Activated CD8-positive, alpha-beta memory T cell treated with anti-CD3 and anti-CD28 coated beads, Interleukin-2, amount 50 U/mL, for 24 hours (primary cell): ENCODE results near the gene OMP.

Experiments used
- DNase-seq: peaks from one replicate; pipeline ENCODE4 v3.0.0-alpha.2; 2020; ENCODE audit errors: extremely low read depth

OMP gene

DNA sequence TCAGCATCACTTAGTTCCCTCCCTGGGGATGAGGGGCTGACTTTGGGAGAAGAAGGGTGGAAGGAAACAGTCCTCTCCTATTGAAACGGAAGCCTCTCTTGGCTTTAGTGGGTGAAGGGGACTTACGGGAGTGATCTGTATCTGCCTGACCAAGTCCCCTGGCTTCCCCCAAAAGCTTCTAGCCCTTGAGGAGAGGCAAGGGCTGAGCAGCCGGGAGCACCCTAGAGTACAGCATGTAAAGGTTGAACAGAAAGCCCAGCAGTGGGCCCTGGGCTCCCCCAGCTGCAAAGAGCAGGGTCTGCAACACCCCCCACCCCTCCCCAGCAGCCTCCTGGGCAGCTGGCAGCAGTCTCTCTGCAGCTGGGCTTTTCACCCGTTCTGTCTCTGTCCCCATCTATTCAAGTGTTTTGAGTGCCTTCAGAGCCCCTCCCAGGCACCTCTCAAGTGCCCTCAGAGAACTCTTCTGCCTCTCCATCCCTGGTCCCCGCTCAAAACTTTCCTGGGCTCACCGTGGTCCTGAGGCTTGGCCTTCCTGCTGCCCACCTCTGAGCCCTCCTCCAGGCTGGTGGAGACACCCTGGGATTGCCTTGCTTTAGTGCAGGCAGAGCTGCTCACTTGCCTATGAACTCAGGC is 33.2 kb upstream of the OMP start:
- DNase-seq: no peak

- DNase-seq: no peak
Measured at GRCh38 chr11:77069969-77070582, 32.6 kb upstream of the OMP start.

DNA sequence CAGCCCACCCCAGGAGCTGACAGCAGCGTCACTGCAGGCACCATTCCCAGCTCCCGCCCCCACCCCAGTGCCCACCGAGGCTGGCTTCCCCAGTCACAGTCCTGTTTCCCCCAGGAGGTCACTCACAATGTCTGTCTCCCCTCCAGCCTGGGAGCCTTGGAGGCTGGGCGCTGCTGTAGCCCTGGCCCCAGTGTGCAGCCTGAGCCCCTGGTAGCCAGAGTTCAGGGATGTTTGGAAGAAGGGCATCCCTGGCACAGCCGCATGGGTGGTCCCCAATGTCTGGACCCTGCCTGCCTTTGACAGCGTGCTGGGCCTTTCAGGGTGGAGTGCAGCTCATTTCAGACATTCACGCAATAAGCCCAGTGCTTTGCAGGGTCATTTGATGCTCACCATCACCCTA is 31.6 kb upstream of the OMP start:
- no peak for DNase-seq

GRCh38 chr11:77071671-77072605 is 30.7 kb upstream of the OMP start:
- DNase-seq: no peak

GRCh38 chr11:77072851-77073327 is 29.8 kb upstream of the OMP start:
- no peak for DNase-seq

DNA sequence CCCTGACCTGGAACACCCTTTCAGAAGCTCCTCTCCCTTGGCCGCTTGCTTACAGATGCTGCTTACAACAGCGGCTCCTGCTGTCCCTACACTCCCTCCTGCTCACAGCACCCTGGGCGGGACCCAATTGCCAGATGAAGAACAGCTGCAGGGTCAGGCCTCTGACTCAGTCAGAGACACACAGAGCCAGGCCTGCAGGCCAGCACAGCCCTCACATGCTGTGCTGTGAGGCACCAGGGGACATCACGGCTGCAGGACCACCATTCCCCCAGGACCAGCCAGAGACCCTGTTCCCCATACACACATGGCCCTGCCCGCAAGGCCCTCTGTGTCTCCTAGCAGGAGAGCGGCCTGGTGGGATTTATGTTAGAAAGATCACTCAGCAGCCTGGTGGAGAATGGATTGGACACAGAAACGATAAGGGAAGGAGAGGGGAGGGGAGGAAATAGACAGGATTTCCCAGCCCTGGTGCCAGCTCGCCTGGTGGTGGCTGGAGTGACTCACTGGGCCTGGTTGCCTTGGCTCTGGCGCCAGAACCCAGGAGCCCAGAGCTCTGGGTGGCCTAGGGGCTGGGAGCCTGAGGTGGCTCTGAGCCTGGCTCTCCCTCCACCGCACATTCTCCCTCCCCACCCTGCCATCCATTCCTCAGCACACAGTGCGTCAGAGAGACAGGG is 29.2 kb upstream of the OMP start:
- DNase-seq: no peak

- no peak for DNase-seq
Measured at GRCh38 chr11:77074205-77074604, 28.4 kb upstream of the OMP start.

GRCh38 chr11:77074626-77075221 is 27.9 kb upstream of the OMP start:
- no peak for DNase-seq

GRCh38 chr11:77075425-77075905 is 27.2 kb upstream of the OMP start:
- DNase-seq: no peak

- DNase-seq: no peak
Measured at GRCh38 chr11:77079666-77080065, 23.0 kb upstream of the OMP start.

- DNase-seq: no peak
Measured at GRCh38 chr11:77080643-77081210, 21.9 kb upstream of the OMP start.

GRCh38 chr11:77081381-77081851 is 21.2 kb upstream of the OMP start:
- no peak for DNase-seq

DNA sequence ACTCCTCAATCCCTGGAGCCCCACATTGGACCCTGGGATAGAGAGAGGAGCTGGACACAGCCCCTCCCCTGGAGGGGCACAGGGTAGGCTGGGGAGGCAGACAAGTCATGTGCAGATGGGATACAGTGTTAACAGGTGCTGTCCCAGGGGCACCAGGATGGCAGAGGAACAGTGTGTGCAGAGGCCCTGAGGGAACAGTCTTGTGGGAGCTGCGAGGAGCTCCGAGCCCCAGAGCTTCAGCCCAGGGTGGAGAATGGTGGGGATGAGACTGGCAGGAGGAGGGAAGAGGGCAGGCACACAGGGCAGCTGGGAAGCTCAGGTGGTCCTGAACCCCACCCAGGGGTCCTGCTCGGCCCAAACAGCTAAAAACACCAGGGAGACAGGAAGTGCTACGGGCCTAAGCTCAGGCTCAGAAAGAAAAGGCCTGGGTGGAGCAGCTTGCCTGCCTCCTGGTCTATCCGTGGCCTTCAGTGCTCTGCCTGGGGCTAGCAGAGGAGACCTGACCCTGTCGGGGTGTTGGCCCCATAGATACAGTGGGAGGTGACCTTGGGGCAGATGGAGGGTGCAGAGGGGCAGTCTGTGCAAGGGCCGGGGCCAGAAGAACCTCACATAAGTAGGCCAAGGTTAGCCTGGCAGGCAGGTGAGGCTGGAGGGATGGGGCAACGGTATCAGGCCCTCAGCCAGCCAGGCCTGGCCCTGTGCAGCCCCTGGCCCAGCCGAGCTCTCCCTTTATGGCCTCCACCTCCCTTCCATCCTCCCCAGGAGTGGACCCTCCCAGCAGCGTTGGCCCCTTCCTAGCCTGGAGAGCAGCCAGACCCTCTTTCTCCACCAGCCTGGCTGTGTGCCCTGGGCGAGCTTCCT is 20.4 kb upstream of the OMP start:
- no peak for DNase-seq

DNA sequence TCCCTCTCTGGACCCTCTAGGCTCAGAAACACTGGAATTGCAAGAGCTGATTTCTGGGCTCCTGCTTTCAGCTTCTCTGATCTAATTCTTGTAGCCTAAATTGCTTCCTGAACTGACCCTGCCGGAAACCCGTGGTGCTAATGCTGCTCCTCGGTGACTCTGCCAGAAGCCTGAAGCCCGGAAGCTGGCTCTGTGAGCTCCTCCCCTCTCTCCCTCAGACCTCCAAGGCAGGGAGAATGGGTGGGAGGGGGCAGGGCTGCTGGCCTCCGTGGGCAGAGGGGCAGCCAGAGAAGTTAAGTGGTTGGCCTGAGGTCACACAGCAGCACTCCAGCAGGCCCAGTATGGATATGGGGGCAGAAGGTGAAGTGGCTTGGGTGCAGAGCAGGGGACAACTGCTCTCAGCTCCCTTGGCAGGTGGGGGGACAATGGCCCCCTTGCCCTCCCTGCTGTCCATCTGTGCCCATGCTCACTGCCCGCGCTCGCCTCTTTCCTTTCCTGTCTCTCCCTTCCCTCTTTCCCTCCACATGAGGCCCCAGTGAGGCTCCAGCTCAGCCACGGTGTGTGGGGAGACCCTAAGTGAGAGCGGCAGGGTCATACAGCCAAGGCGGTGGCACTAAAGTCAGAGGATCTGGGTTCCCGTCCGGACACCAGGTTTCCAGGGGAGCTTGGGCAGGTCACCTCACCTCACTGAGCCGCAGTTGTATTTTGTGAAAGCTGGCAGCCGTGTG is 19.6 kb upstream of the OMP start:
- no peak for DNase-seq

GRCh38 chr11:77083566-77084245 is 18.9 kb upstream of the OMP start:
- DNase-seq: no peak

DNA sequence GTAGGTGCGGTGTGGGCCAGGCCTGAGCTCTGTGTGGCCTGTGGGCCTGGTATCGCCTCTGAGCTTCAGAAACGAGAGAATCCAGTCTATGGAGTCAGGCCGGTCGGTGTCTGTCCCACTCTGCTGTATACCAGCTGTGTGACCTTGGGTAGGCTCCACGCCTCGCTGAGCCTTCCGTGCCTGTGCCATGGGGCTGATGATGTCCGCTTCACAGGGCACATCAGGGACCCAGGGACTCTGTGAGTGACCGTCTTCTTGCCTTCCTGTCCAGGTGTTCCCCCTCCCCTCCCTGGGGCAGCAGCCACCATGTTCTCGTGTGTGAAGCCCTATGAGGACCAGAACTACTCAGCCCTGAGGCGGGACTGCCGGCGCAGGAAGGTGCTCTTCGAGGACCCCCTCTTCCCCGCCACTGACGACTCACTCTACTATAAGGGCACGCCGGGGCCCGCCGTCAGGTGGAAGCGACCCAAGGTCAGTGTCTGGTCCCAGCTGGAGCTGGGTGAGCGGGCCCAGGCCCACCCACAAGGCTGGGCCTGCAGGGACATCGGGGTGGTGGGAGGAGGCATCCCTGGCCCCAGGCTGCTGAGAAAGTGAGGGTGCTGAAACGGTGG is 18.0 kb upstream of the OMP start:
- no peak for DNase-seq

- no peak for DNase-seq
Measured at GRCh38 chr11:77085652-77086051, 17.0 kb upstream of the OMP start.
